DMS53 treated with DMSO at 0.1 percent for 48 hours (cell line): ENCODE results near the gene NOC4L.
"Not testable (repeated sequence)": the region's sequence is repeated elsewhere in the genome, so short reads cannot be mapped to it uniquely, and the experiment has no call there.

Source experiments
- DNase-seq: peaks from one replicate; lab custom pipeline; 2025; ENCODE audit not compliant: unreplicated experiment; lab: John Stamatoyannopoulos, UW

Gene NOC4L

DNA sequence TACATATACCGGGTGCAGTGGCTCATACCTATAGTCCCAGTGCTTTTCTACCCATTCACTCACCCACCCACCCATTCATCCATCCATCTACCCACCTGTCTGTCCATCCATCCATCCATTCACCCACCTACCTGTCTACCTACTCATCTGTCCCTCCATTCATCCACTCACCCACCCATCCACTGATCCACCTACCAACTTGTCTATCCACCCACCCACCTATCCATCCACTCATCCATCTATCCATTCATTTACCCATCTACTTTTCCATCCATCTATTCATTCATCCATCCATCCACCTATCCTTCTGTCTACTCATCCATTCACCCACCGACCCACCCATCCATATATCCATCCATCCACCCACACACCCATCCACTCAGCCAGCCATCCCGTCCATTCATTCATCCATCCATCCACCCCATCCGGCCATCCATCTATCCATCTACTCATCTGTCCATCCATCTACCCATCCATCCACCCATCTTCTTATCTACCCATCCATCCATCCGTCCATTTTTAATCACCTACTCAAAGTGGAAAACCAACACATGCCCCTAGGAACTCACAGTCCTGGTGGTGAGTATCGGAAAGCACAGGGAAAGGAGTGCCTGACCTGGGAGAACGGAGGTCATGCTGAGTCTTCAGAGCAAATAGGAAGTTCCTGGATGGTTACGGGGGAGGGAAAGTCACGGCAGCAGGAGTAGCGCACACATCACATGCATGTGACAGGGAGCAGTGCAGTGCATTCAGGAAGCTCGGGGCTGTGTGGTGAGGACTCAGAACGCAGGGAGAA, 20.1 kb upstream of the NOC4L start:
- DNase-seq: no peak

GRCh38 chr12:132124766-132125425, 19.4 kb upstream of the NOC4L start:
- DNase-seq: no peak

GRCh38 chr12:132125736-132126135, 18.5 kb upstream of the NOC4L start:
- no peak for DNase-seq

DNA sequence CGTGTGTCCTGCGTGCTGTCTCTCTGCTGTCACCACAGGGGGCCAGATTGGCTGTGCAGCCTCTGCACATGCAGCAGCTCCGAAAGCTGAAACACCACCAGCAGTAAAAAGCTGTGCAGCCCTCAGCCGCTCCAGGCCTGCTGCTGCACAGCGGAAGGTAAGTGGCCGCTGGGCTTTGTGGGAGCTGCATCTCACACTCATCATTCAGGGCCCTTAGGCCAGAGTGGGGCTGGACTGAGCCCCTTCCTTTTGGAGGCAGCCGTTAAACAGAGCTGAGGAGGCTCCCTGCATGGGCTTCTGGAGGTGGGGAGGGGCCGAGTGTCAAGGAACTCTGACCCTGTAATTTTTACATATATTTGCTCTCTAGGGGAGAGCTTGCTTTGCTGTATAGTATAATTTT, 17.2 kb upstream of the NOC4L start:
- no peak for DNase-seq

DNA sequence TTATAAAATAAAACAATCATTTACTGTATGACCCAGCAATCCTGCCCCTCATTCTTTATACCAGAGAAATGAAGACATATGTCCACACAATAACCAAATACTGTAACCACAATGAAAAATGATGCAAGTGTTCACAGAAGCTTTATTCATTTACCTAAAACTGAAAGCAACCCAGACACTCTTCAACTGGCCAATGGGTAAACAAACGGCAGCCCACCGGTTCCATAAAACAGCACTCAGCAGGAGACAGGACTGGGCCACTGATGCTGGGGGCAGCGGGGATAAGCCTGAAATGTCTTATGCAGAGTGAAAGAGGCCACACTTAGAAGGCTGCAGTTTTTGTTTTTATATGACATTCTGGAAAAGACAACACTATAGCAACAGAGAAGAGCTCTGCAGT, 15.2 kb upstream of the NOC4L start:
- DNase-seq: no peak

DNA sequence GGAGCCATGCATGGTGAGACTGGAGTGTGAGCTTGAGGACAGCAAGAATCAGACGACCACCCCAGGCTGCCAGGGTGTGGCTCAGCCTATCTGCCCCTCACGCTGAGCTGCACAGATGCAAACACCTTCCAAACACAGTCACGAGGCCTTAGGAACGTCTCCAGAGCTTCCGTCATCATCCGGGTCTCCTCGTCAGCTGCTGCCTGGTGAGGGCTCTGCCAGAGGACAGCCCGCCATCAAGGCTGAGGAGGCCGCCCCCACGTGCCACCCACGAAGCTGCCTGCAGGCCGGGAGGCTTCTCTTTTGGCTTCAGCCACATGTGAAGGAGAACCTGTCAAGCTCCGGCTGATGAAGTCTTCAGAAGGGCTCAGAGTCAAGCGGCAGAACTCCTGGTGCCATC, 13.6 kb upstream of the NOC4L start:
- no peak for DNase-seq

GRCh38 chr12:132131229-132131628, 13.0 kb upstream of the NOC4L start:
- no peak for DNase-seq

- no peak for DNase-seq
These were observed 12.3 kb upstream of the NOC4L start for GRCh38 chr12:132131952-132132351.

DNA sequence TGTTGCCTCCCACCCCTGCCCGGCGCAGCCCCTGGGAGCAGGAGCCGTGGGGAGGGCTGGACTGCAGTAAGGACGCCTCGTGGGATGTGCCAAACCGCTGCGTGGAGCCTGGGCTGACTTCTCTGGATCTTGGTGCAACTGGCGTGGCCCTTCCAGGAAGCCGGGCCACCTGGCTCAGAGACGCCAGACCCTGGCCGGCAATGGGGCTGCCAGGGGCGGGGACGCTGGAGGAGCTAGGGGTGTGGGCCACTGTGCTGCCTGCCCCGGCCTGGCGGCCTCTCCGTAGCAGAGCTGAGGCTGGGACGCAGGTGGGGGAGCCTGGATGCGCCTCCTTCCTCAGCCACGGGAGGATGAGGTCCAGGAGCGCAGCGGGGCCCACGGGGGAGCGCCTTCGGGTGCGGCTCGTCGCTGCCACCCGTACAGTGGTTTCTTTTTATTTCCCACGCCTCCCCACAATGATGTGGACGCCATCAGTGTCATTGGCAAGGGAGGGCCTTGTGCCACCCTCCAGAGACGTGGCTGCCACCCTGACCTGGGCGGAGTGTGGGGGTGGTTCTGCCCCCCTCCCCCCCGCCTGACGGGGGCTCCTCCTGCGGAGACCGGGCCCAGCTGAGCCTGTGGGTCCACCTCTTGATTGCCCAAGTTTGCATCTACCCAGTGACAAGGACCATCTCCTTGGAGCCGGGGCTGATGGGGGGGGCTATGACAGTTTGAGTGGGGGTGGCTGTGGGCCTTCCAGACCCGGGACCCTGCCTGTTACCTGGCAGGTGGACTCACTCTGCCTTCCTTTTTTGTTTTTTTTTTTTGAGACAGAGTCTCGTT, 11.4 kb upstream of the NOC4L start:
- DNase-seq: no peak

- peak; percentile 58 for DNase-seq
These were observed 10.2 kb upstream of the NOC4L start for GRCh38 chr12:132133952-132134652.

- DNase-seq: not testable (repeated sequence)
These were observed 9.5 kb upstream of the NOC4L start for GRCh38 chr12:132134653-132135183.

DNA sequence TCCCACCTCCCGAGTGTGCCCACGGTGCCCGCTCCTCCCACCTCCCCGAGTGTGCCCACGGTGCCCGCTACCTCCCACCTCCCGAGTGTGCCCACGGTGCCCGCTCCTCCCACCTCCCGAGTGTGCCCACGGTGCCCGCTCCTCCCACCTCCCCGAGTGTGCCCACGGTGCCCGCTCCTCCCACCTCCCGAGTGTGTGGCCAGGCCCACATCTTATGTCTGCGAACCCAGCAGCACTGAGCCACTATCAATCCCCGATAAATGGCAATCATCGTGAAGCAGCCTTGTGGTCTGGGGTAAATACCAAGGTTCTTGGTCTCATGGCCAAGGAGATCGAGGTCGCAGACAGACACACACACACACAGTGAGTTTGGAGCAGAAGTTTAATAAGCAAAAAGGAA, 8.0 kb upstream of the NOC4L start:
- not testable (repeated sequence) for DNase-seq

- DNase-seq: no peak
These were observed 6.7 kb upstream of the NOC4L start for GRCh38 chr12:132137483-132138125.

GRCh38 chr12:132138941-132139871, 5.1 kb upstream of the NOC4L start:
- no peak for DNase-seq

- DNase-seq: no peak
These were observed 4.3 kb upstream of the NOC4L start for GRCh38 chr12:132139912-132140311.

DNA sequence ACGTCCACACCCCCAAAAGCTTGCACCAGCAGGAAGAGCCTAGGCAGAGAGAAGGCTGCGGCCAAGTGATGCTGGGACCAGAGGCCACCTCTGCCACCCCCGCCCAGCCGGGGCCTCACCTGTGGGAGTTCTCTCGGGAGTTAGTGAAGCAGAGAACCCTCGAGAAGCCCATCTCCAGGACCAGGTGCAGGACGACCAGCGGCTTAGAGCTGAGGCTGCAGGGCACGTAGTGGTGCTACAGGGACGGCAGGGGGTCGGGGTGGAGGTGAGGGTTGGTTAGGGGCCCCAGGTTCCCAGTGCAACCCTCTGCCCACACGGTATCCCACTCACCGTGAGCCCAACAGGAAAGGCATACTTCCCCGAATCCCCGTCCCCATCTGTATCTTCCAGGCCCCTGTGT, 3.8 kb upstream of the NOC4L start:
- DNase-seq: no peak

DNA sequence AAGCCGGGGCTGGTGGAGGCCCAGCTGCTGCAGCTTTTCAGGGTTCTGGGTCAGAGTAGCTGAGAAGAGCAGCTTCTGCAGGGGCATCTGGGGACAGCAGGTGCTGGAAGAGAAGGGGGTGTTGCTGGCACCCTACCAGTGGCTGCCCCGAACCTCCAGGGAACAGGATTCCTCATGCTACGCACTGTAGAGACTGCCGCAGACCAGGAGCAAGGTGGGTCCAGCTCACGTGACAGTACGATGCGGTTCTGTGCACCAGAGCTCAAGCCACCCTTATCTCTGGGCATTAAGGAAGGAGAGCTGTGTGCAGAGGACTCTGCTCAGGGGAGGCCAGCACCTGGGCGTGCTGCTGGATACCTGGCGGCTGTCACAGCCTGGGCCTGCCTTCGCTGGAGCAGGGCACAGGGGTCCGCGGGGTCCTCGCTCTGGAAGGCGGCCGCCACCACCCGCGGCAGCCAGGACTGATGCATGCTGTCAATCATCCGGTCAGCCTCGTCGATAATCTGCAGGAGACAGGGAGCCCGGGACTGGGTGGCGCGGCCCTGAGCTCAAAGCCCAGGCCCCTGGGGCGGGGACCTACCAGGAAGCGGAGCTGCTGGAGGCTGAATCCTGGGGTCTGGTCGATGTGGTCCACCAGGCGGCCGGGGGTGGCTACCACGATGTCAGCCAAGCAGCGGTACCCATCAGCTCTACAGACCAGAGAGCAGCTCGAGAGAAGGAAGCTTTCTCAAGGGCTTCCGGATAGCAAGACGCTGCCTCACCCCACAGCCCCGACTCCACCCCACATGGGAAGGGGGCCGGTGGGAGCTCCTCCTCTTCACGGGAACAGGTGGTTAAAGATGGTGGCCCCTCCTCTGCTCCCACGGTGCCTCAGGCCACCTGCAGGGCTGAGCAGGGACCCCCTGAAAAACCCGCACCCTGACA, 3.1 kb upstream of the NOC4L start:
- DNase-seq: no peak

GRCh38 chr12:132141976-132142678, 2.1 kb upstream of the NOC4L start:
- no peak for DNase-seq
